Activated T-helper 9 cell treated with anti-CD3 and anti-CD28 coated beads, Interleukin-2, amount 50 U/mL, for 16 hours (primary cell): ENCODE measurements around the gene TBC1D13.
"Not testable (repeated sequence)": the region's sequence is repeated elsewhere in the genome, so short reads cannot be mapped to it uniquely, and the experiment has no call there.

Experiments
- DNase-seq: peaks from one replicate; pipeline ENCODE4 v3.0.0-alpha.2; 2020; ENCODE audit warnings: low read depth

TBC1D13 gene

DNA sequence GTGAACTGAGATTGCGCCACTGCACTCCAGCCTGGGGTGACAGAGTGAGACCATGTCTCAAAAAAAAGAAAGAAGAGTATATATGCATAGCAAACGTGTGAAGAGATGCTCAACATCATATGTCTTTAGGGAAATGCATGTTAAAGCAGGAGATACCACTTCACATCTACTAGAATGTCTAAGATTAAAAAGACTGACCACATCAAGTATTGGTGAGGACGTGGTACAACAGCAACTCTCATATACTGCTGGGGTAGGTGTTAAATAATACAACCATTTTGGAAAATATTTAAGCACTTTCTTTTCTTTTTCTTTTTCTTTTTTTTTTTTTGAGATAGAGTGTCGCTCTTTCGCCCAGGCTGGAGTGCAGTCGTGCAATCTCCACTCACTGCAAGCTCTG, 1.6 kb upstream of the TBC1D13 start:
- no peak for DNase-seq

DNA sequence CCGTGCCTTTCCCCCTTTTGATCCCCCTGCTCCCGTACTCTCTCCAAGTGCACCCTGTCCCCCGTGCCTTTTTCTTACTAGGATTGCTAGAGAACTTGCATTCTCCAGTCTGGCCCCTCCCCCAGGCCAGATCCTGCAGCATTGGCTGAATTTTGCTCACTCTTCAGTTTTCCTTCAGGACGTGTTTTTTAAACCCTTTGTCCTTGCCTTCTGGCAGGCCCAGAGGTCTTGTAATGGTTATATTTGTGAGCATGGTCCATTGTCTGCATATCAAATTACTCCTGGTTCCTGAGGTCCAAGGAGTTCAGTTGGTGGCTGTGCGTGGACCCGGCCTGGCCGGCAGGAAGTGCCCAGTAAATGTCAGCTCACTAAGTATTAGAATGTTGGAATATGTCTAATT, 606 bp downstream of the TBC1D13 start:
- no peak for DNase-seq

DNA sequence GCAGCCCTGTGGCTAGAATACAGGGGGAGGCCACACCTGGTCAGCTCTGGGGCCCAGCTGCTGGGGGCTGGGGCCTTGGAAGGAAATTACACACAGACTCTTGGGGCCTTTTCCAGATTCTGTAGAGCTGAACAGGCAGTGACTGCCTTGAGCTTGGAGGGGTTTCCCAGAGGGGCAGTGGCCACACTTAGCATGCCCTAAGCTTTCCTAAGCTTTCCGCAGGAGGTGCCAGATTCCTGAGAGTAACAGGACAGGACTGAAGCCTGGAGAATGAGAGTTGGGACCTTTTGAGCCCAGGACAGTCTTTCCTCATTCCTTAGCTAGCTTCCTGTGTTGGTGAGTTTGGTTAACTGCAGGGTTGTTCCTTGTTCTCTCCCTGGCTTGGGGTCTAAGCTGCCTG, 1.4 kb downstream of the TBC1D13 start:
- no peak for DNase-seq

DNA sequence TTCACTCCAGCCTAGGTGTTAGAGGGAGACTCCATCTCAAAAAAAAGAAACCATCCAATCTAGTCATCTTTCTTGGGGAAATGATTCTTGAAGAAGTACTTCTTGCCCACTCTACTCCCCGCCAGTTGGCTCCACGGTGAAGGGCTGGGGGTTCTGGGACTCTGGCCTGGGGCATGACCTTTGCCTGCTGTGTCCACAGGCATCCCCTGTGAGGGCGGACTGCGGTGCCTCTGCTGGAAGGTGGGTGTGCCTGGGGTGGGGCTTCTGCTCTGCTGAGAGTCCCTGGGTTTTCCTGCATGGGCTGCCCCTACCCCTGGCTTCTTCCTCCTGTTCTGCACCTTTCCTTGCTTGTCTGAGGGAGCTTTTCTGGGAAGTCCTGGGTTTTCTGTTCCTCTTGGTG, 3.5 kb downstream of the TBC1D13 start:
- no peak for DNase-seq

DNA sequence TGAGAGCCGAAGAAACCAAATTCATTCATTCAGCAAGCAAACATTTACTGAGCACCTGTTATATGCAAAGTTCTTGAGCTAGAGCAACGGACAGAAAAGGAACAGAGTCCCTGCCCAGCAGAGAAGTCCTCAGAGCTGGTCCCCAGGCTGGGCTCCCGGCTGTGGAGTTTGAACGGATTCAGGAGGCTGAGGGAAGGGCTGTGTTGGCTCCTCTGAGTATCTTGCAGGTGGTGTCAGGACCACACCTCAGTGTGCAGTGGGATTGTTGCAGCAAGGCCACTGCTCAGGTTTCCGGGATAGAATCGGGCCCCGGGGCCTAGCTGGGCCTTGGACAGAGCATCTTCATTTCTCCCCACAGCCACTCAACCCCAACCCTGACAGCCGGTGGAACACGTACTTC, 5.1 kb downstream of the TBC1D13 start:
- no peak for DNase-seq

DNA sequence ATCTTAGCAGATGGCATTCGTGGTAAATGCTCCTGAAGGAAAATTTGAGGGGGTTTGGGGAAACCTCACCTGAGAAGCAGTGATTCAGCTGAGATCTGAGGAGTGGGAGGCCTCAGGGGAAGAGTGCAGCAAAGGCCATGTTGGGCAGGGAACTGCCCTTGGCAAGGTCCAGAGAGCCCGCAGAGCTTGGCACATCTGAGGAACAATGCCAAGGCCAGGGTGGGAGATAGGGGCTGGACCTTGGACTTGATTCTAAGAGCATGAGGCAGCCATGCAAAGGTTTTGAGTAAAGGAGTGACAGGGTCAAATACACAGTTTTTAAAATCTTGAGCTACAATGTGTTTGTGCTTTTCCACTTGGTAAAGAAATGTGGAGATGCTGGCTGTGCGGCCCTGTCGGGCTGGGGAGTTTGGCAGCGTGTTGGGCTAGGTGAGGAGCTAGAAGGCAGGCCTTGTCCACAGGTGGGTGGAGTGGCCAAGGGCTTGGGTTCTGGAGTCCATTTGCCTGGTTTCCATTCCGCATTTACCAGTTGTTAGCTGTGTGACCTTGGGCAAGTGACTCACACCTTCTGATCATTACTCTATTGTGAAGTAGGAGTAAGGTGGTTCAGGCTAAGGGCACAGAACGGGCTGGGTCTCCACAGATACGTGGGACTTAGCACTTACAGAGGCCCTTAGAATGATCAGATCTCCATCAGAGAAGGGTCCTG, 6.1 kb downstream of the TBC1D13 start:
- no peak for DNase-seq

DNA sequence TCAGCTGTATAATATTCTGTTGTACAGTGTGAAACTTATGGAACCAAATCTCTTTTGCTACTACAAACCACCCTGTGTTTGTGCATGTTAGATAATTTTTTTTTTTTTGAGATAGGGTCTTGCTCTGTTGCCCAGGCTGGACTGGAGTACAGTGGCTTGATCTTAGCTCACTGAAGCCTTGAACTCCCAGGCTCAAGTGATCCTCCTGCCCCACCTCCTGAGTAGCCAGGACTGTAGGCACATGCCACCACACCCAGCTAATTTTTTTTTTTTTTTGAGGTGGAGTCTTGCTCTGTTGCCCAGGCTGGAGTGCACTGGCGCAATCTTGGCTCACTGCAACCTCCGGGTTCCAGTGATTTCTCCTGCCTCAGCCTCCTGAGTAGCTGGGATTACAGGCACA, 7.9 kb downstream of the TBC1D13 start:
- DNase-seq = not testable (repeated sequence)

DNA sequence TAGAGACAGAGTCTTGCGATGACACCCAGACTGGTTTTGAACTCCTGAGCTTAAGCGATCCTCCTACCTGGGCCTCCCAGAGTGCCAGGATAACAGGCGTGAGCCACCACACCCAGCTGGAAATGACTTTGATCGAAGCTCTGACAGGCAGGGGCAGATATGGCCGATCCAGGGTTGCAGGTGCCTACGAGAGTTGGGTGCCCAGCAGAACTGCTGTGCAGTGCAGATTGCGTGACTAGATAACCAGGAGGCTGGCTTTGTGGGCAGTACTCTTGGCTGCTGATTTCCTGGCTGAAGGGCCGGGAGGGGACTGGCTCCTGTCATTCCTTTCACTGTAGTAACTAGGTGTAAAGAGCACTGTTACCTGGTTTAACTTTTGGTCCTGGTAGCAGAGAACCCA, 11.8 kb downstream of the TBC1D13 start:
- no peak for DNase-seq

DNA sequence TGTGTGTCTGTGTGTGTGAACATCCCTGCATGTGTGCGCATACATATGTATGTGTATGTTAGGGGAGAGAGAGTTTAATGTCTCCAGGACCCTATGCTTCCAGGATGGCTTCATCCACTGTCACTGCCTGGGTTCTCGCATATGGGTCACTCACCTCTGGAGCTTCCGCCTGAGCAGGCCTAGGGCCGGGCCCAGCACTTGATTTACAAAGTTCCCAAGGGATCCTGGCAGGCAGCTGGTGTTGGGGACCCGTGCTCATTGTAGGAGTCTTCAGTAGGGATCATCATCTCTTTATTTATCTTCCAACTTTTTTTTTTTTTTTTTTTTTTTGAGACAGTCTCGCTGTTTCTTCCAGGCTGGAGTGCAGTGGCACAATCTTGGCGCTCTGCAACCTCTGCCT, 13.0 kb downstream of the TBC1D13 start:
- no peak for DNase-seq

DNA sequence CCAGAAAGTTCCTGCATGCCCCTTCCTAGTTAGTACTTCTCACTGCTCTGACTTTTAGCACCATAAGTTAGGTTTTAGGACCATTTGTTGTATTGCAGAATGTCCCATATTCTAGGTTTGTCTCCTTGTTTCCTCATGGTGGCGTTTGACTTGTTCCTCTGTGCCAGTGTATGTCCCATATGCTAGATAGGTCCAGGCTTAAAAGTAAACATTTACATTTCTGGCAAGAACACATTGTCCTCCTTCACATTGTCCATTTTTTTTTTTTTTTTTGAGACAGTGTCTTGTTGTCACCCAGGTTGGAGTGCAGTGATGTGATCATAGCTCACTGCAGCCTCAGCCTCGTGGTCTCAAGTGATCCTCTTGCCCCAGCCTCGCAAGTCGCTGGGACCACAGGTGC, 15.4 kb downstream of the TBC1D13 start:
- DNase-seq = no peak

DNA sequence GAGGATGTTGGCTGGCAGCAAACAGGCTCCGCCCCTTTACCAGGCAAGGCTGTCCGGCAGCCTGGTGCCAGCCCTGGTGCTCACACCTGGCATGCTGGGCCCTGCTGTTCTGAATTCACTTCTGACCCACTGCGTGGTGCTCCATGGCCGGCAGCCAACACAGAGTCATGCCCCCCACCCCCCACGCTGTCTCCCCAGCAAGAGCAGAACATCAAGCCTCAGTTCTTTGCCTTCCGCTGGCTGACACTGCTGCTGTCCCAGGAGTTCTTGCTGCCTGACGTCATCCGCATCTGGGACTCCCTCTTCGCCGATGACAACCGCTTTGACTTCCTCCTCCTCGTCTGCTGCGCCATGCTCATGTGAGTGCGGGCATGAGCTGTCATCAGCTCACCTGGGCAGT, 18.6 kb downstream of the TBC1D13 start:
- no peak for DNase-seq

DNA sequence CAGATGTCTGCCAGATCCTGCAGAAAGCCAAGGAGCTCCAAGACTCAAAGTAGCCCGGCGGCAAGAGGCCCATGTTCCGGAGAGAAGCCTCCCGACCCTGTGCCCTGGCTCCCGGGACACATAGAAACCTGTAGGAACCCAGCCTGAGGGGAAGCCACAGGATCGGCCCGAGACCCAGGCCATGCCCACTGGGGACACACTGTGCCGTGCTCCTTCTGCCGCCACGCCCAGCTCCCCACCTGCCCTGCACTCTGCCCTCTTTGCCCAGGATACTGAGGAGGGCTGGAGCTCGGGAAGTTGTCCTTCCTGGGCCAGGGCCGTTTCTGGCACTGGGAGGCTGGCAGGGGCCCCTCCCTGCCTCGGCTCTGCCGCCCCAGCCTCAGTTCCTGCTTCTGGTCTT, 20.8 kb downstream of the TBC1D13 start:
- DNase-seq = no peak

DNA sequence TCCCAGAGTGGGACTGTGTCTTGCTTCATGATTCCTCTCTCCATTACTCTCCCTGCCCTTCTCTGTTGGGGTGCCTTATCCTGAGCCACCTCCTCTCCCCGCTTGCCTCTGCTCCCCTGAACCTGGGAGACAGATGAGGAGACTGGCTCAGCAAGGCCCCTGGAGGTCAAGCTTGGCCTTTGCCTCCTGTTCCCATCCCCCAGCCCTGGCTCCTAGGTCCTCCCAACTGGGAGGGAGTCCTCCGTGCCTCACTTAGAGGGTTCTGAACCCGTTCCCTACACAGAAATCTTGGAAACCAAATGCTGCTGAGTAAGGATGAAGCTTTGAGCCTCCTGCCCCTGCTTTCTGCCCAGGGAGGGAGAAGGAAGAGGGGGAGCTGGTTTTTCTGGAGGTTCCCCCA, 21.5 kb downstream of the TBC1D13 start:
- DNase-seq = no peak

DNA sequence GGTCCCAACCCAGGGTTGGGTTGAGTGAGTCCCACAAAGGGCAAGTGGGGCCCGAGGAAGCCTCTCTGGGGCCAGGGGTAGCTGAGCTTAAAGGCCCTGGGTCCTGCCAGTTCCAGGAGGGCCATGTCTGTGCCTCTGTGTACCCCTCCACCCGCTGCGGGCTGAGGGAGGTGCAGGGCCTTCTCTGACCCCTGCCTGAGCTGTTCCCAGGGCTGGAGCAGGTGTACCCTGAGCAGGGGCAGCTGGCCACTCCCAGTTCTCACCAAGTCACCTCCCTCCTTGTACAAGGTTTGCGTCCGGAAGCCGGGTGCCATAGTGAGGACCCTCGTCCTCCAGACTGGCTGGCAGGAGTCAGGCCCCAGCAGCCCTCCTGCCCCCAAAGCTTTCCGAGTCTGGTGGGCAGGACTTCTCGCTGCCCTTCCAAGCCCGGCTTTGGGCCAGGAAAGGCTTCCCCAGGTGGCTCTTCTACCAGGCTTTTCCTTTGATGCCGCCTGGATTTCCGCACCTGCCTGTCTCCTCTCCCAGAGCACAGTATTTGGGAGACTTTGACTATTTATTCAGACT, 22.1 kb downstream of the TBC1D13 start:
- DNase-seq = no peak

DNA sequence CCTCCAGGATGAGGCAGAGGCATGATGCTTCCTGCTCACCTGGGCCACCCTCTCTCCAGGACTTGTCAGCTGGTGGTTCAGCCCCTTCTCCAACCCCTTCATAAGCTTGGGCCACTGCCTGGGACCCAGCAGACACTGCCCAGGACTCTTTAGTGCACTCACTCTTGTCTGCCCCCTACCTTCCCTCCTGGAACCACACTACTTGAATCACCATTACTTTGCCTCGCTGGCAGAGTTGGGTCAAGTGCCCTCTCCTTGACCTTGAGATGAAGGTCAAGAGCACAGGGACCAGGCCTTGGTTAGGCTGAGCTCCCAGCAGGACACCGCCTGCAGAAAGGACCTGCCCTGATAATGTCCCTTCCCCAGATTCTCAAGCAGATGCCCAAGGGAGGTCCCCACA, 22.8 kb downstream of the TBC1D13 start:
- DNase-seq = no peak

DNA sequence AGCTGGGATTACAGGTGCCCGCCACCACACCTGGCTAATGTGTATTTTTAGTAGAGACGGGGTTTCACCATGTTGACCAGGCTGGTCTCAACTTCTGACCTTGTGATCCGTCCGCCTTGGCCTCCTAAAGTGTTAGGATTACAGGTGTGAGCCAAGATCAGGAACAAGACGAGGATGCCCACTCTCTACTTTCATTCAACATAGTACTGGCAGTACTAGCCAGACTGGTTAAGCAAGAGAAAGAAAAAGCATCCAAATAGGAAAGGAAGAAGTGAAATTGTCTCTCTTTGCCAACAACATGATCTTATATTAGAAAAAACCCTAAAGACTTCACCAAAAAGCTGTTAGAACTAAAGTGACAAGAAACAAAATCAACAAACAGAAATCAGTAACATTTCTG, 23.8 kb downstream of the TBC1D13 start:
- no peak for DNase-seq

DNA sequence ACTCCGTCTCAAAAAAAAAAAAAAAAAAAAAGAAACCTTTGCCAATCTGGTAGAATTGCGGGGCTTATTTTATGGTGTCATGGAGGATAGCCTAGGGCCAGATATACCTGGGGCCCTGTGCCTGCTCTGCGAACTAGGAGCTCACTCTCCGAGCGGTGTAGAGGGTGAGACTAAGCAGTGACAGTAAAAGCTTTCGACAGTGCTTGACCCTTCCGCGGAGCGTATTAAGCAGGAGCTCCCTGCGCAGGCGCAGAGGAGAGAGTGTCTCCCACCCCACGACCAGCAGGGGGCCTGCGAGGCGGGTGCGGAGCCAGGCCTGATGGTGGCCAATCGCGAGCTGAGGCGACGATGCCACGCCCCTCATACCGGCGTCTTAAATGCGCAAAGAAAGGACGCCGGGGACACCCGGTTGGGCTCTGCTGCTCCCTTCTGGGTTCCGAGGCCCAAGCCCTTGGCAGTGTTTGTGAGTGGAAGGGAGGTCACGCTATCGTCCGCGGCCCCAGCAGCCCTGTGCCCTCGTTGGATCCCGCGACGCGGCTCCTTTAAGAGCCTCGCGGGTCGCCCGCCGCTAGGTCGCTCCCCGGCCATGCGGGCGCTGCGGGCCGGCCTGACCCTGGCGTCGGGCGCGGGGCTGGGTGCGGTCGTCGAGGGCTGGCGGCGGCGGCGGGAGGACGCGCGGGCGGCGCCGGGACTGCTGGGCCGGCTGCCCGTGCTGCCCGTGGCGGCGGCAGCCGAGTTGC, 31.2 kb downstream of the TBC1D13 start, which contains the start of gene ENDOG:
Gene ENDOG, plus strand, starts transcription at position 402 of the 740 bp plus-strand sequence. Its CDS starts 185 bp downstream, at position 587.
- DNase-seq = peak; percentile 97

DNA sequence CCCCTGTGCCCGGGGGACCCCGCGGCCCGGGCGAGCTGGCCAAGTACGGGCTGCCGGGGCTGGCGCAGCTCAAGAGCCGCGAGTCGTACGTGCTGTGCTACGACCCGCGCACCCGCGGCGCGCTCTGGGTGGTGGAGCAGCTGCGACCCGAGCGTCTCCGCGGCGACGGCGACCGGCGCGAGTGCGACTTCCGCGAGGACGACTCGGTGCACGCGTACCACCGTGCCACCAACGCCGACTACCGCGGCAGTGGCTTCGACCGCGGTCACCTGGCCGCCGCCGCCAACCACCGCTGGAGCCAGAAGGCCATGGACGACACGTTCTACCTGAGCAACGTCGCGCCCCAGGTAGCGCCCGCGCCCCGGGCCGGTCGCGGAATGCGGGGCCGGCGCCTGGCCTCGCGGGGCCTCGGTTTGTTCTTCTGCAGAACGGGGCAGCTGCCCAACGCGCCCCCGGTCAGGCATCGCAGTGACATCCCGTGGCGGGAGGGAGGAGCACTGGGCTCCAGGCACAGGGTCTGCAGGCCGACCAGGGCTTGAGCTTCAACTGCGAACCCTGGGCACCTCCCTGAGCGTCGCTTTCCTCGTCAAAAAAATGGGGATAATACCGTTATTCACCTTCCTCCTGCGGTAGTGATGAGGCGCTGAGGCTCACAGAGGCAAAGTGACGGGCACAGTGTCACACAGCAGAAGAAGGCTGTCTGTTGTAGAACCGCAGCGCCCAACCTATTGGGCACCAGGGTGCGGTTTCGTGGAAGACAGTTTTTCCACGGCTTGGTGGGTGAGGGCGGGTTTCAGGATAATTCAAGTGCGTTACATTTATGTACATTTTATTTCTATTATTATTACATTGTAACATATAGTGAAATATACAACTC, 32.0 kb downstream of the TBC1D13 start:
- DNase-seq = peak; percentile 25

DNA sequence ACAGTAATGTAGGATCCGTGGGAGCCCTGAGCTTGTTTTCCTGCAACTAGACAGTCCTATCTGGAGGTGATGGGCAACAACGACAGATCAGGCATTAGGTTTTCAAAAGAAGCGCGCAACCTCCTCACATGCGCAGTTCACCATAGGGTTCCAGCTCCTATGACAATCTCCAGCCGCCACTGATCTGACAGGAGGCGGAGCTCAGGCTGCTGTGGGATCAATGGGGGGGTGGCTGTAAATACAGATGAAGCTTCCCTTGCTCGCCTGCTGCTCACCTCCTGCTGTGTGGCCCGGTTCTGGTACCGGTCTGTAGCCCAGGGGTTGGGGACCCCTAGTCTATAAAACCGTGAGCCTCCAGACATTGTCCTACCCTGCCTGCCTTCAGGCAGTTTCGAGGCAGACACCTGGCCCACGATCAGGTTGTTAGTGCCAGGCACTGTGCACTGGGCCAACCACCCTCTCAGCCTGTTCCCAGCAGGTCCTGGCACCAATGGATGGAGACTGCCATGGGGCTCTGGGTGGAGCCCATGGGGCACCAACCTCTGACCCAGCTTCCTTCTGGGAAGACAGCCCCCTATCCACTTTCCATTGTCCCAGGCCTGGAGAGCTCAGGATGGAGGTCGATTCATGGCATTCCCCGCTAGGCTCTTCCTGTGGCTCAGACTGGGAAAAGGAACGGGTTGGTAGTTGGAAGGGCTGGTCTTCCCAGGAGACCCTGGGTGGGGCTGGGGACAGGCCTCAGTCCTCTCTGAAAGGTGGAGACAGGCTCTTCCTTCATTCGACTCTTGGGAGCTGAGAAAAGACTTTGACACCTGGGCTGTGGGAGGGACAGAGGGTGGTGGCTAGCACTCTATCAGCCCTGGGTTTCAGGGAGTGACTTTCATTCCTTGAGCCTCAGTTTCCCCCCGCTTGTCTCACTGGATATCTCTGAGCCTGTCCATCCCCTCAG, 32.9 kb downstream of the TBC1D13 start:
- DNase-seq = no peak

DNA sequence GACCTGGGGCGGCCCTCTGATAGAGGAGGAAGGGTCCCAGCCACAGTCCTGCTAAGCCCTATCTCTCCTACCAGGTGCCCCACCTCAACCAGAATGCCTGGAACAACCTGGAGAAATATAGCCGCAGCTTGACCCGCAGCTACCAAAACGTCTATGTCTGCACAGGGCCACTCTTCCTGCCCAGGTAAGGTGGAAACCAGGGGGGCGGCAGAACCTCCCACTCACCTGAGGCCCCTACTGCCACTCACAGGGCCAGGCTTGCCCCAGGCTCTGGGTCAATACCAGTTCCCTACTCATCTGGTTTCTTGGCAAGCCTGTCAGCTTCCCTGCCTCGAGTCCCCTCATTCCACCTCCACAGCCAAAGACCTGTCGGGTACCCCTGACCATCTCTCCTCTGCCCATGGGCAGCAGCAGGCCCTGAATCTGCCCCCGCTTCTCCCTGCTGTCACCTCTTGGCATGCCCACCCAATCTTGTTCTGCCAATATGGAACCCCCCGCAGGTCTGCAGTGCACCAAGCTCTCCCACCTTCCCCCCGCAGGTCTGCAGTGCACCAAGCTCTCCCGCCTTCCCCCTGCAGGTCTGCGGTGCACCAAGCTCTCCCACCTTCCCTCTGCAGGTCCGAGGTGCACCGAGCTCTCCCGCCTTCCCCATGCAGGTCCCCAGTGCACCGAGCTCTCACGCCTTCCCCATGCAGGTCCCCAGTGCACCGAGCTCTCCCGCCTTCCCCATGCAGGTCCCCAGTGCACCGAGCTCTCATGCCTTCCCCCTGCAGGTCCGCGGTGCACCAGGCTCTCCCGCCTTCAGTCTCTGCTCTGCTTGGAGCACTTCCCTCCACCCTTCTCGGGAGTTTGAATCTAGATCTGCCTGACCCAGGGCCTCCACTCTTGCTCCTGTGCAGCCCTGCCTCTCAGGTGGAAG, 33.9 kb downstream of the TBC1D13 start:
- no peak for DNase-seq
